ENCODE data around the gene TRPC4AP. TPM values are rescaled to one million over a fixed set of nuclear protein-coding genes. Genes with fewer than 3 reads are reported as not detected.

TRPC4AP gene
- total and polyA plus RNA-seq, 2 of the 8 experiments (the other 6 are each of a cell fraction or from before 2014, with no cell fraction given): 73.1 to 74.8 TPM

GRCh38 chr20:35007891-35008290, 84.7 kb downstream of the TRPC4AP start:
- 95% methylated on average over 12 of the region's 12 CpGs; no CpG with 5 or more reads in 1 of the 2 experiments for WGBS, 2 experiments (ENCODE audit: extremely low coverage in 1 of 2, insufficient coverage in 1 of 2, insufficient read length in 1 of 2, insufficient replicate concordance in 2 of 2, low coverage in 1 of 2, low lambda C conversion rate in 2 of 2, missing lambda C conversion rate in 1 of 2)
- H3K9ac ChIP-seq (replicated peaks in 1 of 4; ENCODE audit: extremely low read depth in 1 of 4, low read depth in 3 of 4, low read length in 3 of 4): no peak overlapping the region
- FAIRE-seq (no peak), DNase-seq (ENCODE audit: low read depth in 1 of 2, low spot score in 2 of 2) (no peak)
- peaks cover 1 to 10% of the 10 kb centered on the region in 2 experiments for H4K20me1 ChIP-seq (replicated peaks in 1 of 2; ENCODE audit: control insufficient read depth in 1 of 2, insufficient read depth in 2 of 2, low read length in 2 of 2)
- peaks cover 0 to 2% (median 0%) of the 10 kb centered on the region in 4 experiments; a peak in 1 of 7 replicates for H3K4me1 ChIP-seq (replicated peaks in 1 of 4; ENCODE audit: control insufficient read depth in 3 of 4, insufficient read depth in 4 of 4, low read length in 3 of 4)
- no peak overlapping the region for H3K14ac ChIP-seq (ENCODE audit: insufficient read length)
- H3K4me2 ChIP-seq (ENCODE audit: insufficient read depth in 1 of 2, low read depth in 2 of 2, low read length in 2 of 2): no peak overlapping the region
- H3K36me3 ChIP-seq (ENCODE audit: control insufficient read depth in 2 of 4, insufficient read depth in 4 of 4, low read length in 3 of 4): peaks cover 25 to 92% (median 70%) of the 10 kb centered on the region in 4 experiments
- no peak overlapping the region for H2AK5ac ChIP-seq (ENCODE audit: low read depth, low read length)
- no peaks in the 10 kb centered on the region; the same call in 1 of the 2 replicates for H3K79me1 ChIP-seq (ENCODE audit: low read depth, low read length)
- H3K4ac ChIP-seq (replicated peaks; ENCODE audit: insufficient read length, low read depth, low read length): no peak overlapping the region
- H3K27me3 ChIP-seq (replicated peaks in 1 of 4; ENCODE audit: control insufficient read depth in 3 of 4, extremely low read depth in 1 of 4, insufficient read depth in 3 of 4, low read length in 3 of 4): no peaks in the 10 kb centered on the region
- no peak overlapping the region for H2AFZ ChIP-seq (ENCODE audit: low read length)
- no peak overlapping the region for H4K5ac ChIP-seq (ENCODE audit: insufficient read length, low read depth, low read length)
- no peak overlapping the region for H2BK20ac ChIP-seq (ENCODE audit: low read length)
- no peaks in the 10 kb centered on the region for H3K9me3 ChIP-seq (ENCODE audit: insufficient read depth in 2 of 2, low read depth in 1 of 2, low read length in 1 of 2)
- H3K79me2 ChIP-seq (ENCODE audit: control insufficient read depth in 1 of 2, insufficient read depth in 2 of 2, low read length in 2 of 2): no peaks in the 10 kb centered on the region
- H4K8ac ChIP-seq (ENCODE audit: extremely low read depth, insufficient read depth, low read length): no peak overlapping the region
- H4K91ac ChIP-seq (replicated peaks; ENCODE audit: insufficient read length, low read length): no peak overlapping the region
- H2BK15ac ChIP-seq (ENCODE audit: low read length): no peak overlapping the region
- CTCF ChIA-PET (ENCODE audit: partially characterized antibody): interaction anchor here (0.9 to 9.9 kb wide), 2 partner anchors 6 to 134 kb away, joined by 4 to 44 read pairs; no protein-coding TSS in a partner anchor
- no peak overlapping the region for H2BK120ac ChIP-seq (replicated peaks; ENCODE audit: low read depth, low read length)
- no peak overlapping the region for H3K4me3 ChIP-seq (ENCODE audit: extremely low read depth in 1 of 4, insufficient read depth in 2 of 4, low read depth in 3 of 4, low read length in 4 of 4)
- POLR2A ChIA-PET (ENCODE audit: partially characterized antibody): no interaction called here
- no peak overlapping the region for H3K23ac ChIP-seq (ENCODE audit: insufficient read length)
- H3K23me2 ChIP-seq (ENCODE audit: low read depth, low read length): no peaks in the 10 kb centered on the region
- no peak overlapping the region for H2BK5ac ChIP-seq (ENCODE audit: low read depth, low read length)
- TF ChIP-seq CEBPB (IDR thresholded peaks at IDR 0.05; ENCODE audit: low read depth, low read length) (no peak), NANOG (IDR thresholded peaks at IDR 0.05; ENCODE audit: insufficient read depth, low read depth, low read length, poor library complexity, severe bottlenecking) (no peak), PHF8 (conservative IDR thresholded peaks at IDR 0.05; ENCODE audit: low read depth, low read length) (no peak), SP2 (IDR thresholded peaks at IDR 0.05; ENCODE audit: low read length) (no peak), EP300 (IDR thresholded peaks at IDR 0.05; ENCODE audit: borderline replicate concordance in 1 of 2, low read depth in 2 of 2, low read length in 2 of 2) (no peak)
- TF ChIP-seq, protein P1, sequence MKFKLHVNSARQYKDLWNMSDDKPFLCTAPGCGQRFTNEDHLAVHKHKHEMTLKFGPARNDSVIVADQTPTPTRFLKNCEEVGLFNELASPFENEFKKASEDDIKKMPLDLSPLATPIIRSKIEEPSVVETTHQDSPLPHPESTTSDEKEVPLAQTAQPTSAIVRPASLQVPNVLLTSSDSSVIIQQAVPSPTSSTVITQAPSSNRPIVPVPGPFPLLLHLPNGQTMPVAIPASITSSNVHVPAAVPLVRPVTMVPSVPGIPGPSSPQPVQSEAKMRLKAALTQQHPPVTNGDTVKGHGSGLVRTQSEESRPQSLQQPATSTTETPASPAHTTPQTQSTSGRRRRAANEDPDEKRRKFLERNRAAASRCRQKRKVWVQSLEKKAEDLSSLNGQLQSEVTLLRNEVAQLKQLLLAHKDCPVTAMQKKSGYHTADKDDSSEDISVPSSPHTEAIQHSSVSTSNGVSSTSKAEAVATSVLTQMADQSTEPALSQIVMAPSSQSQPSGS (IDR thresholded peaks at IDR 0.05; ENCODE audit: low read length): no peak
- H3K18ac ChIP-seq (ENCODE audit: extremely low read depth, low read length): no peak overlapping the region
- H3K27ac ChIP-seq (ENCODE audit: low read depth, low read length): no peak overlapping the region
- no peak overlapping the region for H2BK12ac ChIP-seq (ENCODE audit: low read depth, low read length)
- no peak overlapping the region for H3K56ac ChIP-seq (replicated peaks; ENCODE audit: insufficient read length, low read depth, low read length)

Measured in H1 (cell line).